Epithelial cell of proximal tubule (primary cell): ENCODE data around the gene ABL2. TPM values are rescaled to one million over a fixed set of nuclear protein-coding genes. Genes with fewer than 3 reads are reported as not detected.

ENCODE experiments used
- DNase-seq: peaks from one replicate; pipeline ENCODE4 v3.0.0-alpha.2; 2011; ENCODE audit warnings: low read depth
- H3K4me3 ChIP-seq: 2 replicates; pipeline ENCODE4 v1.5.1; 2011; ENCODE audit warnings: low read depth, mild to moderate bottlenecking, low read length
- CTCF ChIP-seq: conservative IDR thresholded peaks from 2 replicates; pipeline ENCODE4 v1.5.1; 2012; ENCODE audit warnings: low read depth, mild to moderate bottlenecking, low read length
- total RNA-seq: library from RNA; depleted of rRNA; stranded (reverse); fragments of >200 nt; gene quantifications from 2 replicates; pipeline ENCODE4 v1.2.3, GENCODE V29; 2015

The ABL2 gene
- total RNA-seq, 1 donor from 2014 or later = 12.2 TPM

GRCh38 chr1:179055937-179056336, 173.5 kb downstream of the ABL2 start:
- DNase-seq = no peak
- no peak for TF ChIP-seq CTCF
- no peak overlapping the region for H3K4me3 ChIP-seq

- no peak overlapping the region for H3K4me3 ChIP-seq
- TF ChIP-seq CTCF = no peak
- DNase-seq = no peak
These were observed 176.0 kb downstream of the ABL2 start for GRCh38 chr1:179053486-179053885.

GRCh38 chr1:179052776-179053175, 176.7 kb downstream of the ABL2 start:
- TF ChIP-seq CTCF = no peak
- no peak overlapping the region for H3K4me3 ChIP-seq
- DNase-seq = no peak

Other genes with a start within 250 kb of the ABL2 start
- 18.0 and 23.4 TPM in 2 replicates for gene FAM20B, start 203.8 kb downstream of the ABL2 start, total RNA-seq
- gene TOR3A, start 147.6 kb downstream of the ABL2 start, total RNA-seq = 57.9 and 83.1 TPM in 2 replicates
- 27.9 and 45.6 TPM in 2 replicates for gene SOAT1, start 64.1 kb upstream of the ABL2 start, total RNA-seq
- gene AXDND1, start 136.3 kb upstream of the ABL2 start, total RNA-seq = 0.22 TPM in 1 of 2 replicates, not detected in the other